A549 (cell line): ENCODE data around the gene AQP12B. TPM values are rescaled to one million over a fixed set of nuclear protein-coding genes. Genes with fewer than 3 reads are reported as not detected.

Experiments used
- ATAC-seq, 2 experiments: fragments of 200-7000 bp in 1 of 2; fragments of >200 bp in 1 of 2; cut with Nextera tagmentation in 1 of 2; cut with Tn5 transposase in 1 of 2; 3 replicates each; pipeline versions ENCODE4 v1.8.0 to v1.9.1; 2018 to 2020; ENCODE audit warnings: mild to moderate bottlenecking in 1 of 2, moderate library complexity in 1 of 2
- CTCF ChIA-PET: fragments of 300-600 bp; sonication (Branson Sonifier 250); formaldehyde crosslinking; extraction: SDS; loops from one replicate; lab custom pipeline; 2021; ENCODE audit warnings: antibody characterized with exemption, inconsistent platforms; lab: Yijun Ruan, JAX
- POLR2A ChIA-PET: fragments of 350-600 bp; formaldehyde crosslinking; extraction: SDS; loops from one replicate; lab custom pipeline; 2021; ENCODE audit warnings: antibody characterized with exemption, inconsistent platforms; lab: Yijun Ruan, JAX
- DNase-seq, 2 experiments: peaks; one replicate each; pipeline versions ENCODE4 v3.0.0 to v3.0.0-alpha.2; 2011 to 2016; ENCODE audit warnings: low read depth in 1 of 2, low spot score in 1 of 2
- FAIRE-seq: peaks from 2 replicates; lab custom pipeline; 2011; peaks lifted over from hg19 to GRCh38; lab: Jason Lieb, UNC
- H3K27ac ChIP-seq, 2 experiments: fragments of >200 bp; sonication (Bioruptor Twin); formaldehyde crosslinking; 3 replicates each; pipeline ENCODE4 v1.5.1; 2016 to 2017
- H3K4me1 ChIP-seq: fragments of >200 bp; sonication (Bioruptor Twin); formaldehyde crosslinking; 3 replicates; pipeline ENCODE4 v1.6.1; 2016
- H3K4me2 ChIP-seq: fragments of >200 bp; sonication (Bioruptor Twin); formaldehyde crosslinking; 3 replicates; pipeline ENCODE4 v1.6.1; 2016
- H3K4me3 ChIP-seq: fragments of >200 bp; sonication (Bioruptor Twin); formaldehyde crosslinking; 3 replicates; pipeline ENCODE4 v1.5.1; 2016
- H3K9me3 ChIP-seq: fragments of >200 bp; sonication (Bioruptor Twin); formaldehyde crosslinking; 3 replicates; pipeline ENCODE4 v1.6.1; 2016
- CHD2 ChIP-seq: fragments of 150-350 bp; IDR thresholded peaks from 2 replicates; pipeline ENCODE4 v1.6.1; 2014; ENCODE audit warnings: low read length; ENCODE audit not compliant: partially characterized antibody
- CHD4 ChIP-seq: fragments of 200-600 bp; sonication (generic); IDR thresholded peaks from 2 replicates; pipeline ENCODE4 v1.6.1; 2016; ENCODE audit warnings: antibody characterized with exemption, mild to moderate bottlenecking, borderline replicate concordance
- CTCF ChIP-seq: fragments of >200 bp; sonication (Bioruptor Twin); formaldehyde crosslinking; IDR thresholded peaks from 3 replicates; pipeline ENCODE4 v1.5.1; 2016
- EHMT2 ChIP-seq: fragments of 200-600 bp; sonication (generic); IDR thresholded peaks from 2 replicates; pipeline ENCODE4 v1.6.1; 2016; ENCODE audit warnings: antibody characterized with exemption, low read depth, mild to moderate bottlenecking, moderate library complexity
- EP300 ChIP-seq, 2 experiments: fragments of >200 bp; sonication (Bioruptor Twin); formaldehyde crosslinking; IDR thresholded peaks; 2 replicates in 1 of 2; 3 replicates in 1 of 2; pipeline ENCODE4 v1.6.1; 2016 to 2017
- ESRRA ChIP-seq: fragments of 150-350 bp; IDR thresholded peaks from 2 replicates; pipeline ENCODE4 v1.6.1; 2014; ENCODE audit warnings: mild to moderate bottlenecking, low read length, borderline replicate concordance
- FOSB ChIP-seq: fragments of 250-450 bp; sonication (Bioruptor Pico); IDR thresholded peaks from 2 replicates; pipeline ENCODE4 v1.5.0; 2020; ENCODE audit warnings: mild to moderate bottlenecking, moderate library complexity
- GATA3 ChIP-seq: IDR thresholded peaks from 2 replicates; pipeline ENCODE4 v1.6.1; 2012; ENCODE audit warnings: borderline replicate concordance
- HDAC2 ChIP-seq: fragments of 200-600 bp; sonication (generic); IDR thresholded peaks from 2 replicates; pipeline ENCODE4 v1.6.1; 2016
- HEYL ChIP-seq: fragments of 250-450 bp; sonication (Bioruptor Pico); IDR thresholded peaks from 2 replicates; pipeline ENCODE4 v1.8.0; 2021; ENCODE audit warnings: mild to moderate bottlenecking, moderate library complexity
- HOXA7 ChIP-seq: fragments of 250-450 bp; sonication (Bioruptor Pico); IDR thresholded peaks from 2 replicates; pipeline ENCODE4 v1.5.0; 2020; ENCODE audit warnings: mild to moderate bottlenecking, moderate library complexity
- HOXB5 ChIP-seq: fragments of 250-450 bp; sonication (Bioruptor Pico); IDR thresholded peaks from 2 replicates; pipeline ENCODE4 v1.5.0; 2020; ENCODE audit warnings: mild to moderate bottlenecking, moderate library complexity
- MYC ChIP-seq: IDR thresholded peaks from 2 replicates; pipeline ENCODE4 v1.6.1; 2012; ENCODE audit warnings: mild to moderate bottlenecking, inconsistent platforms, low read length, improper control_type of control experiment, borderline replicate concordance
- NFE2L2 ChIP-seq: fragments of 150-350 bp; conservative IDR thresholded peaks from 2 replicates; pipeline ENCODE4 v1.6.1; 2014; ENCODE audit warnings: low read length
- NR3C1 ChIP-seq: fragments of >200 bp; sonication (Bioruptor Twin); formaldehyde crosslinking; IDR thresholded peaks from 3 replicates; pipeline ENCODE4 v1.6.1; 2017
- RARB ChIP-seq: fragments of 250-450 bp; sonication (Bioruptor Pico); IDR thresholded peaks from 2 replicates; pipeline ENCODE4 v1.8.0; 2021; ENCODE audit warnings: mild to moderate bottlenecking, moderate library complexity
- REST ChIP-seq: fragments of 200-600 bp; sonication (generic); IDR thresholded peaks from 2 replicates; pipeline ENCODE4 v1.6.1; 2016; ENCODE audit warnings: antibody characterized with exemption, mild to moderate bottlenecking, moderate library complexity
- SREBF2 ChIP-seq: fragments of 450-650 bp; IDR thresholded peaks from 2 replicates; pipeline ENCODE4 v1.6.1; 2014; ENCODE audit warnings: mild to moderate bottlenecking, moderate library complexity
- TFCP2L1 ChIP-seq: fragments of 250-450 bp; sonication (Bioruptor Pico); IDR thresholded peaks from 2 replicates; pipeline ENCODE4 v1.5.0; 2021; ENCODE audit warnings: mild to moderate bottlenecking
- TP53 ChIP-seq: fragments of 250-450 bp; sonication (Bioruptor Pico); IDR thresholded peaks from 2 replicates; pipeline ENCODE4 v1.5.0; 2021; ENCODE audit warnings: mild to moderate bottlenecking, moderate library complexity
- WGBS: methylation state at CpG from one replicate; pipeline ENCODE4 v1.1.6; 2017; ENCODE audit errors: missing lambda C conversion rate; 5-methylcytosine and 5-hydroxymethylcytosine counted together
- polyA plus RNA-seq, 4 experiments: library from polyadenylated mRNA; depleted of rRNA in 3 of 4; stranded (reverse); fragments of >200 nt; fragmentation: RNase III in 1 of 4; extraction: RNeasy Plus Mini Kit Qiagen cat#74134 plus additional on column Dnase treatment in 1 of 4; gene quantifications; 2 replicates in 3 of 4; 3 replicates in 1 of 4; pipeline ENCODE4 v1.2.3, GENCODE V29; 2011 to 2017
- TF ChIP-seq, protein P1 (sequence below): IDR thresholded peaks from 2 replicates; pipeline ENCODE4 v1.6.1; 2012; ENCODE audit warnings: low read depth, borderline replicate concordance
- TF ChIP-seq, protein P2 (sequence below): fragments of >200 bp; sonication (Bioruptor Twin); formaldehyde crosslinking; IDR thresholded peaks from 2 replicates; pipeline ENCODE4 v1.6.1; 2016
- TF ChIP-seq, protein P3 (sequence below): fragments of 250-450 bp; sonication (Bioruptor Pico); IDR thresholded peaks from 2 replicates; pipeline ENCODE4 v1.5.0; 2020; ENCODE audit warnings: low read depth, mild to moderate bottlenecking, moderate library complexity

Gene AQP12B
- polyA plus RNA-seq, 2 of the 4 experiments (the other 2 are of a cell fraction) = not detected

GRCh38 chr2:240727439-240727838 is 44.8 kb upstream of the AQP12B start:
- FAIRE-seq (no peak), DNase-seq (no peak), ATAC-seq (no peak)
- POLR2A ChIA-PET = no interaction called here
- Histone ChIP-seq H3K4me1 (no peaks in the 10 kb centered on the region), H3K4me2 (no peak overlapping the region), H3K4me3 (no peak overlapping the region), H3K27ac (no peak overlapping the region), H3K9me3 (no peaks in the 10 kb centered on the region)
- CTCF ChIA-PET = no interaction called here
- TF ChIP-seq SREBF2 = no peak
- TF ChIP-seq EP300 (IDR thresholded peaks at IDR 0.05) = no peak
- TF ChIP-seq CHD4 = no peak
- 53% methylated on average over 8 of the region's 14 CpGs for WGBS

- CTCF ChIA-PET = interaction anchor here (0.6 kb wide), 1 partner anchor 1086 kb away, joined by 3 read pairs; no protein-coding TSS in a partner anchor
- no peak overlapping the region for H3K4me2 ChIP-seq
- ATAC-seq = no peak
- TF ChIP-seq CHD4 (no peak), NFE2L2 (no peak), HOXB5 (no peak), NR3C1 (no peak)
- TF ChIP-seq, protein P1, sequence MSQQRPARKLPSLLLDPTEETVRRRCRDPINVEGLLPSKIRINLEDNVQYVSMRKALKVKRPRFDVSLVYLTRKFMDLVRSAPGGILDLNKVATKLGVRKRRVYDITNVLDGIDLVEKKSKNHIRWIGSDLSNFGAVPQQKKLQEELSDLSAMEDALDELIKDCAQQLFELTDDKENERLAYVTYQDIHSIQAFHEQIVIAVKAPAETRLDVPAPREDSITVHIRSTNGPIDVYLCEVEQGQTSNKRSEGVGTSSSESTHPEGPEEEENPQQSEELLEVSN = no peak
- TF ChIP-seq, all 56 proteins: peak for 0
- POLR2A ChIA-PET = no interaction called here
- WGBS = 56% methylated on average over 14 of the region's 14 CpGs
- no peak for DNase-seq
- H3K4me1 ChIP-seq = no peaks in the 10 kb centered on the region
- FAIRE-seq = no peak
- H3K27ac ChIP-seq = no peak overlapping the region
- H3K4me3 ChIP-seq = no peak overlapping the region
- H3K9me3 ChIP-seq = no peaks in the 10 kb centered on the region
Measured at GRCh38 chr2:240726876-240727275, 44.2 kb upstream of the AQP12B start.

- CTCF ChIA-PET = no interaction called here
- TF ChIP-seq MYC = no peak
- no peak for TF ChIP-seq HOXA7 (CRISPR knock-in tag)
- TF ChIP-seq ESRRA = no peak
- TF ChIP-seq CTCF = no peak
- TF ChIP-seq RARB = no peak
- TF ChIP-seq, protein P2, sequence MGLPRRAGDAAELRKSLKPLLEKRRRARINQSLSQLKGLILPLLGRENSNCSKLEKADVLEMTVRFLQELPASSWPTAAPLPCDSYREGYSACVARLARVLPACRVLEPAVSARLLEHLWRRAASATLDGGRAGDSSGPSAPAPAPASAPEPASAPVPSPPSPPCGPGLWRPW = no peak
- TF ChIP-seq TFCP2L1 (CRISPR knock-in tag) = no peak
- H3K4me1 ChIP-seq = no peaks in the 10 kb centered on the region
- POLR2A ChIA-PET = no interaction called here
- ATAC-seq = no peak
- no peak overlapping the region for H3K27ac ChIP-seq
- 48% methylated on average over 7 of the region's 7 CpGs for WGBS
- no peak for FAIRE-seq
- no peak overlapping the region for H3K4me3 ChIP-seq
- H3K9me3 ChIP-seq = no peaks in the 10 kb centered on the region
- no peak for DNase-seq
- H3K4me2 ChIP-seq = no peak overlapping the region
Measured at GRCh38 chr2:240725671-240726070, 43.0 kb upstream of the AQP12B start.

DNA sequence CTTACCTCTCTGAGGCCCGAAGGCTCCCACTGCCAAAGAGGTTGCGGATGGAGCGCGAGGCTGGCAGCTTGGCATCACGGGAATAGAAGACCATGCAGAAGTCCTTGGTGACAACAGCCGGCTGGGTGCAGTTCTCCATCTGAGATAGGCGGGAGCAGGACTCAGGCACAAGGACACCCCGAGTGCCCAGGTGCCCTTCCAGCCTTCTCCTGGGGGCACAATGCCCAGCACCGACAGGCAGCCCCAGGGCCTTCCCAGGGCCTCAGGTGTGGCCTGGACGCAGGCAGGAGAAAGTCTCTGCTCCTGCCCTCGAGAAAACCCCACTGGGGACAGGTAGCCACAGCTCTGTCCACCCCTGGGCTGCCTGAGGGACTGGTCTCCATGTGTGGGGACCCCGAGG is 42.6 kb upstream of the AQP12B start:
- FAIRE-seq = no peak
- ATAC-seq = no peak
- H3K9me3 ChIP-seq = no peaks in the 10 kb centered on the region
- no peak overlapping the region for H3K27ac ChIP-seq
- no peak overlapping the region for H3K4me2 ChIP-seq
- CTCF ChIA-PET = no interaction called here
- WGBS = 64% methylated on average over 11 of the region's 12 CpGs
- H3K4me3 ChIP-seq = no peak overlapping the region
- no peak for DNase-seq
- POLR2A ChIA-PET = no interaction called here
- no peaks in the 10 kb centered on the region for H3K4me1 ChIP-seq
- TF ChIP-seq GATA3 (no peak), EHMT2 (no peak), FOSB (CRISPR knock-in tag) (no peak), HDAC2 (no peak), REST (no peak), TFCP2L1 (CRISPR knock-in tag) (no peak), HOXB5 (no peak), CHD2 (no peak), HEYL (CRISPR knock-in tag) (no peak), NFE2L2 (no peak), TP53 (no peak), MYC (no peak)
- TF ChIP-seq, protein P3, sequence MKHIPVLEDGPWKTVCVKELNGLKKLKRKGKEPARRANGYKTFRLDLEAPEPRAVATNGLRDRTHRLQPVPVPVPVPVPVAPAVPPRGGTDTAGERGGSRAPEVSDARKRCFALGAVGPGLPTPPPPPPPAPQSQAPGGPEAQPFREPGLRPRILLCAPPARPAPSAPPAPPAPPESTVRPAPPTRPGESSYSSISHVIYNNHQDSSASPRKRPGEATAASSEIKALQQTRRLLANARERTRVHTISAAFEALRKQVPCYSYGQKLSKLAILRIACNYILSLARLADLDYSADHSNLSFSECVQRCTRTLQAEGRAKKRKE (CRISPR knock-in tag) = no peak
